Activated T-helper 1 cell treated with anti-CD3 and anti-CD28 coated beads, Interleukin-12 subunit alpha, Interleukin-12 subunit beta, Interleukin-2, Interleukin-4 antibody, amounts not matched to agents 30 ng/mL and 10 ng/mL and 1 ng/mL, durations not matched to agents 14 hours and 24 hours and 36 hours (primary cell): Measurements from ENCODE around the gene OR52E8. TPM values are rescaled to one million over a fixed set of nuclear protein-coding genes. Genes with fewer than 3 reads are reported as not detected.

Source experiments
- DNase-seq: peaks from one replicate; pipeline ENCODE4 v3.0.0; 2021; ENCODE audit warnings: low spot score
- H3K27ac Mint-ChIP-seq: one replicate; pipeline ENCODE4 v1.8.0; 2021; ENCODE audit warnings: mild to moderate bottlenecking, mixed read lengths
- H3K27me3 Mint-ChIP-seq: one replicate; pipeline ENCODE4 v1.8.0; 2022; ENCODE audit warnings: mild to moderate bottlenecking, moderate library complexity, mixed read lengths; ENCODE audit not compliant: insufficient read depth
- H3K36me3 Mint-ChIP-seq: one replicate; pipeline ENCODE4 v1.8.0; 2021; ENCODE audit warnings: low read depth, mixed read lengths
- H3K4me1 Mint-ChIP-seq: one replicate; pipeline ENCODE4 v1.8.0; 2021; ENCODE audit warnings: low read depth, mixed read lengths
- H3K4me3 Mint-ChIP-seq: one replicate; pipeline ENCODE4 v1.8.0; 2021; ENCODE audit warnings: mild to moderate bottlenecking, moderate library complexity, mixed read lengths
- H3K9me3 Mint-ChIP-seq: one replicate; pipeline ENCODE4 v1.8.0; 2021; ENCODE audit warnings: mixed read lengths
- intact Hi-C: fragments of 100-400 bp; cut with micrococcal nuclease; formaldehyde crosslinking; loops from one replicate; pipeline ENCODE4 v1.15.1; 2024
- total RNA-seq: library from RNA; stranded (reverse); gene quantifications from 2 replicates; pipeline ENCODE4 v1.2.3, GENCODE V29; 2022

OR52E8 gene
- total RNA-seq, 1 donor from 2014 or later, result not detected

- H3K4me3 Mint-ChIP-seq, result no peak overlapping the region
- H3K27ac Mint-ChIP-seq, result no peak overlapping the region
- no peaks in the 10 kb centered on the region for H3K9me3 Mint-ChIP-seq
- H3K27me3 Mint-ChIP-seq, result peaks cover 3% of the 10 kb centered on the region
- no peaks in the 10 kb centered on the region for H3K4me1 Mint-ChIP-seq
- intact Hi-C loops, result no loop called here
- no peaks in the 10 kb centered on the region for H3K36me3 Mint-ChIP-seq
- no peak for DNase-seq
These were observed 19.8 kb downstream of the OR52E8 start for GRCh38 chr11:5837695-5838094.

DNA sequence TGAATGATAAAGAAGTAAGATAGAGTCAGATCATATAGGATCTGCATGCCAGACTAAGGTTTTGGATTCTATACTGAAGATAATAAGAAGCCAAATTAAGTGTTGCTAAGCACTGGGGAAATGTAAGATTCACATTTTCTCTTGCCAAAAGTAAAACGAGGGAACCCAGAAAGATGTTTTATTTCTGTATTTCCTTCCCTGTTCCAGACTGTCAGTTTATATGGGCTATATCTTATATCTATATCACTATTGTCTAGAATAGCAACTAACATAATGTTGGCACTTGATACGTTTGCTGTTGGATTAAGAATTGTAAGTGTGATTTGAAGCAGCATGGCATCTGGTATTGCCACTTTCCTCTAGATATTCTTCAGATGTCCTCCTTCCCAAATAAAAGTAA, 24.0 kb downstream of the OR52E8 start:
- H3K4me1 Mint-ChIP-seq, result no peaks in the 10 kb centered on the region
- intact Hi-C loops, result no loop called here
- no peaks in the 10 kb centered on the region for H3K36me3 Mint-ChIP-seq
- peaks cover 4% of the 10 kb centered on the region for H3K27me3 Mint-ChIP-seq
- no peaks in the 10 kb centered on the region for H3K9me3 Mint-ChIP-seq
- no peak overlapping the region for H3K27ac Mint-ChIP-seq
- no peak for DNase-seq
- no peak overlapping the region for H3K4me3 Mint-ChIP-seq

DNA sequence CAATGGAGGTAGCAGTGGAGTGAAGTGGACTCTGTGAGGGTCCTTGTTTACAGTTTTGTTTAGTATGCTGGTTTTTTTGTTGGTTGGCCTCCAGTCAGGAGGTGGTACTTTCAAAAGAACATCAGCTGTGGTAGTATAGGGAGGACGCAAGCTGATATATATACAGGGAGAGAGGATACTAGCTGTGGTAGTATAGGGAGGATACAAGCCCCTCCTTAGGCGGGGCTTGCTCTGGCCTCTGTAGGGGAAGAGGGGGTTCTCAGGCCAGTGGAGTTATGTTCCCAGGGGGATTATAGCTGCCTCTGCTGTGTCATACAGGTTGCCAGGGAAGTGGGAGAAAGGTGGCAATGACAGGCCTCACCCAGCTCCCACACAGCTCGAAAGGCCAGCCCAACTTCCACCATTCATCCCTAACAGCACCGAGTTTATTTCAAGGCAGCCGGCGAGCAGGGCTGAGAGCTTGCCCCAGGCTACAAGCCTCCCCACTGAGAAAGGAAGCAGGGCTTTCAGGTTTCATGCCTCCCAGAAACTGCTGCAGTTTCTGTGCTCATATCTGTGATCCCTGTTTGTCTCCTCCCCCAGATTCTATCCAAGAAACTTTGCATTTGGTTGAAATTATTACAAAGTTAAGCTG, 26.2 kb downstream of the OR52E8 start:
- DNase-seq, result no peak
- no peaks in the 10 kb centered on the region for H3K9me3 Mint-ChIP-seq
- H3K4me3 Mint-ChIP-seq, result no peak overlapping the region
- H3K27me3 Mint-ChIP-seq, result peaks cover 3% of the 10 kb centered on the region
- intact Hi-C loops, result no loop called here
- H3K4me1 Mint-ChIP-seq, result no peaks in the 10 kb centered on the region
- H3K36me3 Mint-ChIP-seq, result no peaks in the 10 kb centered on the region
- no peak overlapping the region for H3K27ac Mint-ChIP-seq

GRCh38 chr11:5818245-5818886, 39.1 kb downstream of the OR52E8 start:
- Mint-ChIP-seq H3K4me1 (peaks cover 10% of the 10 kb centered on the region), H3K4me3 (peak overlapping the region; percentile 70), H3K9me3 (no peaks in the 10 kb centered on the region), H3K27me3 (peaks cover 10% of the 10 kb centered on the region), H3K27ac (no peak overlapping the region), H3K36me3 (no peaks in the 10 kb centered on the region)
- intact Hi-C loops, result no loop called here
- no peak for DNase-seq

GRCh38 chr11:5815534-5815933, 42.0 kb downstream of the OR52E8 start:
- no peaks in the 10 kb centered on the region for H3K9me3 Mint-ChIP-seq
- H3K27ac Mint-ChIP-seq, result no peak overlapping the region
- H3K36me3 Mint-ChIP-seq, result no peaks in the 10 kb centered on the region
- H3K4me3 Mint-ChIP-seq, result no peak overlapping the region
- intact Hi-C loops, result no loop called here
- DNase-seq, result no peak
- peaks cover 10% of the 10 kb centered on the region for H3K27me3 Mint-ChIP-seq
- peaks cover 10% of the 10 kb centered on the region for H3K4me1 Mint-ChIP-seq

DNA sequence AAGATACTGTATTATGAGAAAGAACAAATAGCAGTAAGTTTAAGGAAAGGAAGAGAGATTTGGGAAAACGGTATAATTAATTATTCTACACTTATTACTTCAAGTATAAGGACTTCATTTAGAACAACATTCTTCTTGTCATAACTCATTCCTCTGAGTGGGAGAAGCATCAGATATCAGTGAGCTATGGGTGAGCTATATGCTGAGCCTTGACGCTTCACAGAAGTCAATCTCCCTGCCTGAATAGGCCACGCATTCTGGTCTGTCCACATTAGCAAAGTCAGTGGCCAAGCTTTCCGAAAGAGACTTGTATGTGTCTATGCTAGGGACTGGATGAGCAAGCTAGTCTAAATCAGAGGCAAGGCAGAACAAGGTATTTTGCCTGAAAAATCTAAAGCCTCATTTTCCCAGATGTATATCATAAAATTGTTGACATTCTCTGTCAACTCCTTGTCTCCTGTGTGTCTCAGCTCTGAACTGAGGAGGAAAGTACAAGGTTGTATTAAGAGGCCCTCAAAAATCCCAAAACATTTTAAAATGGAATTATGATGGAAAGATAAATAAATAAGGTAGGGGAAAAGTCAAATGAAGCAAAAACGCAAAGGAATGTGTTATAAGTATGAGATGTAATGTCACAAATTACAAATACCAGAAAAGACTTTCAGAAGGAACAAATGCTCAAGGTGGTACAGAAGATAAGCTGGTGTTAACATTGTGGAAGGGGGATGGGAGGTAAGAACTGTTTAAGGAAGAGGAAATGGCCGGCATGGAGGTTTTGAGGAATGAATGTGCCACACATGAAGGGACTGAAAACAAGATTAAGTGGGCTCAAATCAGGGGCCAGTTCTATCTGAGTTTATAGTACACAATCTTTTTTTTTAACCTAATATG, 47.3 kb downstream of the OR52E8 start:
- H3K27me3 Mint-ChIP-seq, result peaks cover 21% of the 10 kb centered on the region
- H3K27ac Mint-ChIP-seq, result no peak overlapping the region
- H3K4me3 Mint-ChIP-seq, result no peak overlapping the region
- no peaks in the 10 kb centered on the region for H3K9me3 Mint-ChIP-seq
- peaks cover 15% of the 10 kb centered on the region for H3K4me1 Mint-ChIP-seq
- intact Hi-C loops, result loop anchor here (5.0 to 10.0 kb wide), 2 partner anchors 428 to 545 kb away; partner anchors contain the start of gene OR51M1
- no peak for DNase-seq
- no peaks in the 10 kb centered on the region for H3K36me3 Mint-ChIP-seq

GRCh38 chr11:5809122-5809519, 48.4 kb downstream of the OR52E8 start:
- peaks cover 15% of the 10 kb centered on the region for H3K4me1 Mint-ChIP-seq
- no peaks in the 10 kb centered on the region for H3K36me3 Mint-ChIP-seq
- peaks cover 2% of the 10 kb centered on the region for H3K9me3 Mint-ChIP-seq
- intact Hi-C loops, result loop anchor here (5.0 to 10.0 kb wide), 2 partner anchors 427 to 546 kb away; partner anchors contain the start of gene OR51M1
- H3K27me3 Mint-ChIP-seq, result peaks cover 23% of the 10 kb centered on the region
- H3K27ac Mint-ChIP-seq, result no peak overlapping the region
- DNase-seq, result no peak
- H3K4me3 Mint-ChIP-seq, result peak overlapping the region; percentile 85

GRCh38 chr11:5808500-5809121, 48.9 kb downstream of the OR52E8 start, which contains the start of gene OR52N2:
Gene OR52N2 (plus strand): TSS chr11:5808924. CDS start chr11:5820336, 11,412 bp downstream.
- peaks cover 4% of the 10 kb centered on the region for H3K9me3 Mint-ChIP-seq
- peak within 1 kb of the TSS; percentile 85 for H3K4me3 Mint-ChIP-seq
- no peak within 1 kb of the TSS for H3K27ac Mint-ChIP-seq
- H3K27me3 Mint-ChIP-seq, result peaks cover 20% of the 10 kb centered on the region
- intact Hi-C loops, result loop anchor here (1.0 to 10.0 kb wide), 7 partner anchors 124 to 1171 kb away; partner anchors contain the start of genes OR51D1 and OR51M1
- H3K4me1 Mint-ChIP-seq, result peaks cover 15% of the 10 kb centered on the region
- no peaks in the 10 kb centered on the region for H3K36me3 Mint-ChIP-seq
- peak; percentile 56 for DNase-seq

- Mint-ChIP-seq H3K4me1 (peaks cover 15% of the 10 kb centered on the region), H3K9me3 (peaks cover 4% of the 10 kb centered on the region), H3K4me3 (no peak overlapping the region), H3K36me3 (no peaks in the 10 kb centered on the region), H3K27ac (no peak overlapping the region), H3K27me3 (peaks cover 20% of the 10 kb centered on the region)
- intact Hi-C loops, result loop anchor here (5.0 to 10.0 kb wide), 2 partner anchors 425 to 547 kb away; partner anchors contain the start of gene OR51M1
- no peak for DNase-seq
These were observed 49.9 kb downstream of the OR52E8 start for GRCh38 chr11:5807580-5807979.

Other genes starting within 250 kb of the OR52E8 start
- 4.6 and 5.4 TPM in 2 replicates for gene TRIM34, start 232.7 kb downstream of the OR52E8 start, total RNA-seq
- gene TRIM5, start 172.6 kb downstream of the OR52E8 start, total RNA-seq, result 7.9 and 8.6 TPM in 2 replicates
- 125 and 127 TPM in 2 replicates for gene TRIM22, start 167.9 kb downstream of the OR52E8 start, total RNA-seq
- not detected in 2 replicates for gene OR56B1, start 121.2 kb downstream of the OR52E8 start, total RNA-seq
- 0.16 TPM in 1 of 2 replicates, not detected in the other for gene OR52N4, start 103.4 kb downstream of the OR52E8 start, total RNA-seq
- not detected in 2 replicates for gene OR52N5, start 74.3 kb downstream of the OR52E8 start, total RNA-seq
- not detected in 2 replicates for gene OR52N1, start 66.4 kb downstream of the OR52E8 start, total RNA-seq
- gene OR52N2, start 48.8 kb downstream of the OR52E8 start, total RNA-seq, result not detected in 2 replicates
- gene OR52E6, start 15.8 kb downstream of the OR52E8 start, total RNA-seq, result not detected in 2 replicates
- not detected in 2 replicates for gene OR52E4, start 22.9 kb upstream of the OR52E8 start, total RNA-seq
- not detected in 2 replicates for gene OR52E5, start 35.5 kb upstream of the OR52E8 start, total RNA-seq
- gene OR56A3, start 84.6 kb upstream of the OR52E8 start, total RNA-seq, result not detected in 2 replicates
- not detected in 2 replicates for gene OR56A5, start 110.8 kb upstream of the OR52E8 start, total RNA-seq
- 0.20 TPM in 1 of 2 replicates, not detected in the other for gene OR52L1, start 129.3 kb upstream of the OR52E8 start, total RNA-seq
- not detected in 2 replicates for gene OR56A4, start 149.3 kb upstream of the OR52E8 start, total RNA-seq
- gene OR56A1, start 173.1 kb upstream of the OR52E8 start, total RNA-seq, result not detected in 2 replicates
- gene OR56B4, start 250.0 kb upstream of the OR52E8 start, total RNA-seq, result not detected in 2 replicates